ENCODE results near the gene UCP2. TPM values are rescaled to one million over a fixed set of nuclear protein-coding genes. Genes with fewer than 3 reads are reported as not detected.

The UCP2 gene
- total RNA-seq, 1 donor from 2014 or later = 28.6 TPM

DNA sequence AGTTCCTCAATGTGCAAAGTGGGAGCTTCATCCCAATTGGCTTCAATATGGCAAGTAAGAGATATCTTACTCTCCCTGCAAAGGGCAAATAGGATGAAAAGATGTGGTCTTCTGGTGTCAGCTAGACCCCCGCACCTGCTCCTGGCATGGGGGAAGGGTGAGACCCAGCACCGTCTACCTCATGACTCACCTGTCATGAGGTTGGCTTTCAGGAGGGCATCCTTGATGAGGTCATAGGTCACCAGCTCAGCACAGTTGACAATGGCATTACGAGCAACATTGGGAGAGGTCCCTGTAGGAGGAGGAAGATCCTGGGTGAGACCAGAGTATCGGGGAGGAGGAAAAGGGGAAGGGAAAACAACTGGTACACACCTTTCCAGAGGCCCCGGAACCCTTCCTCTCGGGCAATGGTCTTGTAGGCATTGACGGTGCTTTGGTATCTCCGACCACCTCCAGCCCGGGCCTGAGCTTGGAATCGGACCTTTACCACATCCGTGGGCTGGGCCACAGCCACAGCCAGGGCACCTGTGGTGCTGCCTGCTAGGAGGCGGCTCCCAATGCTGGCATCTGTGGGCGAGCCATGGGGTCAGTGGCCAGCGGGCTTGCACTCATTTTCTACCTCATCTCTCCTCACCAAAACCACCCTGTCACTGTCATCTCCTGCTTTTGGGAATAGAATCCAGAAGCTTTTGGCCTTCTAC lies 6.0 kb downstream of the UCP2 start:
- DNase-seq (peak; percentile 29), ATAC-seq (no peak)
- intact Hi-C loops (cut with micrococcal nuclease) = no loop called here

DNA sequence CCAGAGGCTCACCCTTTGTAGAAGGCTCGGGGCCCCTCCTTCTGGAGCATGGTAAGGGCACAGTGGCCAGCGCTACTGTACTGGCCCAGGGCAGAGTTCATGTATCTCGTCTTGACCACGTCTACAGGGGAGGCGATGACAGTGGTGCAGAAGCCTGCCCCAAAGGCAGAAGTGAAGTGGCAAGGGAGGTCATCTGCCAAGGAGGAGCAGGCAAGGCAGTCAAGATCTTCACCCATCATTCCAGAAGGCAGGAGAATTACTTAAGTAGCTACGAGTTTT lies 7.2 kb downstream of the UCP2 start:
- intact Hi-C loops (cut with micrococcal nuclease) = no loop called here
- ATAC-seq (no peak), DNase-seq (no peak)

GRCh38 chr11:73974604-73975478 lies 7.8 kb downstream of the UCP2 start:
- intact Hi-C loops (cut with micrococcal nuclease) = no loop called here
- ATAC-seq (no peak), DNase-seq (no peak)

- intact Hi-C loops (cut with micrococcal nuclease) = no loop called here
- ATAC-seq (peak; percentile 35), DNase-seq (peak; percentile 30)
Observed at GRCh38 chr11:73972620-73973449, 9.8 kb downstream of the UCP2 start.

DNA sequence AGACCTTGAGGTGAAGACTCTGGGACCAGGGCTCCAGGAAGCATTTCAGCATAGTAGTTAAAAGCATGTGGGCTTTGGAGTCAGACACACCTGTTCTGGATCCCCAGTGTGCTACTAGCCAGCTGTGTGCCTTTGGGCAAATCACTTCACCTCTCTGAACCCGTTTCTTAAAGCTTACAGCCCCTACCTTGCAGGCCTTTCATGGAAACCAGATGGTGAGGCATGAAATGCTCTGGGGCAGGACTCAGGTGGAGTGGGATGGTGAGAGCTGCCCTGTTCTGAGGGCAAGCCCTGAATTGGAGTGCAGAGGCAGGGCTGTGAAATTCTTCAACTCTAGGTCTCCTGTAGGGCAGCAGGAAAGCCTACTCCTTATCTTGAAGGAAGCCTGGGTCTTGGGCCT lies 10.5 kb downstream of the UCP2 start:
- ATAC-seq (no peak), DNase-seq (no peak)
- intact Hi-C loops (cut with micrococcal nuclease) = no loop called here

DNA sequence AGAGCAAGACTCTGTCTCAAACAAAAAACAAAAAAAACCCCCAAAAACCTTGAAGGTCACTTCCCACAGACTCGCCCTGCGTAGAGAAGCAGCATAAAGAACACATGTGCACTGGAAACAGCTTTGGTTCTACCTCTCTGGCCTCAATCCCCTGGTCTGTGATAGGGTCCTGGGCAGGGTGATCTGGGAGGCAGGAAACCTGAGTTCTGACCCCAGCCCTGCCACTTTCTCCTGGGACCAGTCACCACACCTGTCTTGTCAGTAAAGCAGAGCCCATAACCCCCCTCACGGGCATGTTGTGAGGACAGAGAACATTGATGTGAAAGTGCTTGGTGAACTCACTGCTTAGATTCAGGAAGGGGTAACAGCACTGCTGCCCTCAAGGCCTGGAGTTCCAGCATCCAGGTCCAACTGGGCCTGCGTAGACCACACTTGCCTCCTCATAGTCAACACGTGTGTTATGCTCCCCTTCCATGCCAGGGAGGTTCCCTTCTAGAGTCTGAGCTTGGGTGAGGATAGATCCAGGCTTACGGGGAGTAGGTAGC lies 11.4 kb downstream of the UCP2 start:
- no peak for ATAC-seq
- intact Hi-C loops (cut with micrococcal nuclease) = no loop called here

GRCh38 chr11:73969991-73970800 lies 12.4 kb downstream of the UCP2 start:
- intact Hi-C loops (cut with micrococcal nuclease) = no loop called here
- ATAC-seq (no peak), DNase-seq (no peak)

More for the DNA sequence above, 11.4 kb downstream of the UCP2 start:
- no peak for DNase-seq

GRCh38 chr11:73969091-73969490 lies 13.6 kb downstream of the UCP2 start:
- ATAC-seq = no peak
- DNase-seq = no peak
- intact Hi-C loops (cut with micrococcal nuclease) = no loop called here

DNA sequence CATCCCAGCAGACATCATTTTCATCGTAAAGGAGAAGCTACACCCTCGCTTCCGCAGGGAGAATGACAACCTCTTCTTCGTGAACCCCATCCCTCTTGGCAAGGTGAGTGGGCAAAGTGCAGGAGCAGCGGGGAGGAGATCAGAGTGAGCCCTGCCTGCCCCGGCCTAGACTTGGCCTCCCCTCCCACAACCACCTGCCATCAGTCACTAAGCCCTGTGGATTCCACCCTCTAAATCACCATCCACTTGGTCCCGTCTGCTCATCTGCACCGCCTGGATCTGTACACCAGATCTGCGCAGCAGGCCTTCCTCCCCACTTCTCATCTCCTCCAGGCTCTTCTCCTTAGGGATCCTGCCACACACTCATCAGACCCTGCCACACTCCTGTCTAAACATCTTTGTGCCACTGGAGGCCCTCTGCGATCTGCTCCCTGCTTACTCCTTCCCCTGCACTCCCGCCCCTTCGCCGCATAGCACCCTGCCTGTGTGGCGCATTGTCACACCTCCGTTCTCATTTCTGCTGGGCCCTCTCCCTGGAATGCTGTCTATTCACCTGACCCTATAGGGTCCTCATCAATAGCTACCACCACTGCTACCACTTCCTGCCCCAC lies 14.2 kb downstream of the UCP2 start:
- DNase-seq (no peak), ATAC-seq (no peak)
- intact Hi-C loops (cut with micrococcal nuclease) = no loop called here

DNA sequence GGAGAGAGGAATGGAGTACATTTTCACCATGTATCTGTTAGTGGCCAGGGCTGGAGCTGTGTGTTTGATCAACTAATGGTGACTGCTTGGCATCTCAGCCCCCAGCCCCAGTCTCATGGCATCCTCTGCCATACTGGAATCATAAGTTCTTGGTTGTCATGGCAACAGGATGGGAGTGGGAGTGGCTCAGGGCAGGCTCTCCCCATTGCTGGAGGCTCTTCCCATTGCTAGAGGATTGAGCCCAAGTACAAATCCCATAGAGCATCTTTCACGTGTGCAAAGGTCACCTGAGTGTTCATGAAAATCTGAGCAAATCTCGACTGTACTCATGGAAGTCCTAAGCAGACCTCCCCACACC lies 16.9 kb downstream of the UCP2 start:
- intact Hi-C loops (cut with micrococcal nuclease) = no loop called here
- DNase-seq (no peak), ATAC-seq (no peak)

DNA sequence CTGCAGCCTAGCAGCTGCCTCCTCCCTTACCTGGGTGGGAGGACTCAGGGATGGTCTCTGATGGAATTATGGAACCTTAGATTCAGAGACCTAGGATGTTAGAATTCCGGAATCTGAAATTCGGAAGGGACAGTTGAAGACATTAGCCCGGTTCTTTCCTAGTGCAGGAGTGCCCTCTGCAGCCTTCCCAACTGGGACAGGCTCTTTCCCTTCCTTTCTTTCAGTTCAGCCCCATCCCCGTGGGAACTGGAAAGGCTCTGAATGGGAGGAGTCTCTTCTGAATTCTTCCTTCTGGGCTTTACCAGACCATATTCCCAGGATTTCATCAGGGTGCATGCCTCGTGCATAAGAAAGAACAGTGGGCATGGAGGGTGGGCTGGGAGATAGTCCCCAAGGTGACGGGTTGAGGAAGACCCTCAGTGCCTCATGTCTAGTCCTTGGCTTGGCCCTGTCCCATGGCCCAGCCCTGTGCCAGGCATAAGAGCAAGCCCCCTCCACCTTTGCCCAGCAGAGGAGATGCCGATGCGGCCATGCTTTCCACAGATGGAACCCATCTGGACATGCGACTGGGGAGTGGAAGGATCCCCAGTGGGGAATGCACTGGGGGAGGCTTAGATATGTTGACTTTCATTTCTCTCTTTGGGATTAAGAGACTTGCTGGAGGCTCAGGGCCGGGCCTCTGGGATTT lies 17.4 kb downstream of the UCP2 start:
- DNase-seq = no peak
- intact Hi-C loops (cut with micrococcal nuclease) = no loop called here
- ATAC-seq = peak; percentile 22

GRCh38 chr11:73963861-73964260 lies 18.8 kb downstream of the UCP2 start:
- intact Hi-C loops (cut with micrococcal nuclease) = no loop called here
- no peak for DNase-seq
- peak; percentile 48 for ATAC-seq

DNA sequence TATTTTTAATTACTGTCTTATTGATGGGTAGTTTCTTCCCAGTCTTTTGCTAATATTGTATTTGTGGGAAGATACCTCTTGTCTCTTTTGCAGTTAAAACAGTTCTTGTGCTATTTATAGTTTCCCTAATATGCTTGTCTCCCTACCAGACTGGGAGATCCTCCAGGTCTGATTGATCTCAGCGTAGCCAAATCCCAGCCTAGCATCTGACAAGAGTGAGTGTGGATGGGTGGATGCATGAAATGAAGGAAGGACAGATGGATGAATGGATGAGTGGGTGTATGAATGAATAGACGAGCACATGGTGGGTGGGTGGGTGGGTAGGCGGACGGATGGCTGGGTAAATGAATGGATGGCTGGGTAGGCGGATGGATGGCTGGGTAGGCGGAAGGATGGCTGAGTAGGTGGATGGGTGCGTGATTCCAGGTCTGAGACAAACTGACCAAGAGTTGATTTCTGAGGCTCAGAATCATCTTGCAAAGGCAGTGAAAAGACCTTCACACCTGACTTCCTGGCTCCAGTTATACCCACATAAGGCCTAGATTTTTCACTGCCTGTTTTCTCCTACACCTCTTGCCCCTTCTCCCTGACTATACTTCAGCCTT lies 20.4 kb downstream of the UCP2 start:
- ATAC-seq = no peak
- intact Hi-C loops (cut with micrococcal nuclease) = no loop called here
- DNase-seq = no peak

DNA sequence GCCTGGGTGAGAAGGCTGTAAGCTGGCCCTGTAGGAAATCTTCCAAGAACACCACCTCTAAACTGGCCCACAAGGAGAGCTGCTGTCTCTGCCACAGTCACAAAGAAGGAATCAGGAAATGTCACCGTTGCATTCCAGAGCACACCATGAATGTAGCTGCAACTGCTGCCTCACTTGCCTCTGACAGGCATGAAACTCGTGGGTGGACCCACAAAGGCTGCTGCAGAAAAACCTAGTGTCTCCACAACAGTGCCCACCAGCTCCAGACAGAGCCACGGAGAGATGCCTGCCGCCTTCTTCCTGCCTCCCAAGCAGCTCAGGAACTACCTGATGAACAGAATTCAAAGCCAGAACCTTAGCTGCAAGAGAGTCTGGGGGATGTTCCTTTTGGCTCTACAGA lies 21.3 kb downstream of the UCP2 start:
- DNase-seq (no peak), ATAC-seq (no peak)
- intact Hi-C loops (cut with micrococcal nuclease) = no loop called here

DNA sequence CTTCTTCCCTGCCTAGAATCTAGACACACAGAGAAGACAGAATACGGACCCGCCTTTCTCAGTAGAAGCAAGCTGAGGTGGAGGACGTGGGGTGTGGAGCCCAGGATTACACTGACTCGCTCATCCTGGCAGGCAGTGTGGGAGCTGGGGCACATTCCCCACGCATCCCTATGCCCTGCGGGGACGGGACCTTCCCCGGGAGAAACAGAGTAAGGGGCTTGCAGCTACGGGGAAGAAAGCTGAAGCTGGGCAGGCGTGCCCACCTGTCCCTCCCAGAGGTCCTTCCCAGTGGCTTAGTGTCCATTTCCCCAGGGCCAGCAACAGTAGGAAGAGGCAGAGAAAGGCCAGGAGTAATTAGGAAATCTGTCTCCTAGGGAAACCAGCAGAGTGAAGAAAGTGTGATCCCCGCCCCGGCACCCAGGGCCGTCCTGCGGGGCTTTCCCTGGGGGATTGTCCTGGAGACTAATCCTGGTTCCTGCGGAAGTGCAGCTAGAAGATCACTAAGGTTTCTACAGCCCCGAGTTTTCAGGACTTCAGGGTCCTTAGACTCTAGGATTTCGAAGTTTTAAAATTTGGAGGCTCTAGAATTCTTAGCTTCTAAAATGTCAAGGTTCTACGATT lies 24.0 kb downstream of the UCP2 start:
- ATAC-seq (no peak), DNase-seq (no peak)
- intact Hi-C loops (cut with micrococcal nuclease) = no loop called here

- intact Hi-C loops (cut with micrococcal nuclease) = no loop called here
- ATAC-seq (no peak), DNase-seq (no peak)
Observed at GRCh38 chr11:73957654-73958361, 24.8 kb downstream of the UCP2 start.
